ENCODE data around the gene MRPL3. TPM values are rescaled to one million over a fixed set of nuclear protein-coding genes. Genes with fewer than 3 reads are reported as not detected.
A peak's percentile ranks its signal among the peaks of the same experiment; 100 is the strongest.

MRPL3 gene
- total RNA-seq: 90.5 TPM

- DNase-seq: peak; percentile 93
Observed at GRCh38 chr3:131502530-131503319, at the start of gene MRPL3. MRPL3 (minus strand) TSS chr3:131502971; CDS start chr3:131502821, 150 bp downstream.

GRCh38 chr3:131551761-131552160, 49.0 kb upstream of the MRPL3 start:
- no peak for DNase-seq

- no peak for DNase-seq
Observed at GRCh38 chr3:131550562-131551465, 48.0 kb upstream of the MRPL3 start.

- DNase-seq: no peak
Observed at GRCh38 chr3:131549340-131549739, 46.6 kb upstream of the MRPL3 start.

- no peak for DNase-seq
Observed at GRCh38 chr3:131547585-131547984, 44.8 kb upstream of the MRPL3 start.

- no peak for DNase-seq
Observed at GRCh38 chr3:131546441-131546840, 43.7 kb upstream of the MRPL3 start.

- DNase-seq: no peak
Observed at GRCh38 chr3:131544557-131544956, 41.8 kb upstream of the MRPL3 start.

- DNase-seq: peak; percentile 37
Observed at GRCh38 chr3:131543714-131544113, 40.9 kb upstream of the MRPL3 start.

GRCh38 chr3:131541288-131541687, 38.5 kb upstream of the MRPL3 start:
- no peak for DNase-seq

GRCh38 chr3:131540821-131541220, 38.0 kb upstream of the MRPL3 start:
- DNase-seq: no peak

- DNase-seq: no peak
Observed at GRCh38 chr3:131540143-131540542, 37.4 kb upstream of the MRPL3 start.

GRCh38 chr3:131538968-131539367, 36.2 kb upstream of the MRPL3 start:
- no peak for DNase-seq

GRCh38 chr3:131537531-131537930, 34.8 kb upstream of the MRPL3 start:
- DNase-seq: no peak

- DNase-seq: no peak
Observed at GRCh38 chr3:131535596-131535995, 32.8 kb upstream of the MRPL3 start.

- peak; percentile 54 for DNase-seq
Observed at GRCh38 chr3:131535131-131535530, 32.4 kb upstream of the MRPL3 start.

GRCh38 chr3:131532645-131533044, 29.9 kb upstream of the MRPL3 start:
- no peak for DNase-seq

- DNase-seq: no peak
Observed at GRCh38 chr3:131530843-131531242, 28.1 kb upstream of the MRPL3 start.

GRCh38 chr3:131530388-131530787, 27.6 kb upstream of the MRPL3 start:
- no peak for DNase-seq

- peak; percentile 77 for DNase-seq
Observed at GRCh38 chr3:131526801-131527347, 24.1 kb upstream of the MRPL3 start.

- no peak for DNase-seq
Observed at GRCh38 chr3:131518680-131519079, 15.9 kb upstream of the MRPL3 start.

GRCh38 chr3:131505421-131505820, 2.6 kb upstream of the MRPL3 start:
- DNase-seq: no peak

GRCh38 chr3:131503320-131503635, 507 bp upstream of the MRPL3 start:
- no peak for DNase-seq

GRCh38 chr3:131501949-131502348, 822 bp downstream of the MRPL3 start:
- peak; percentile 0 for DNase-seq

All from tongue (tissue), 2 donors.